NOMO-1 treated with dmso at 0.1 percent for 144 hours (cell line): Measurements from ENCODE around the gene GRWD1.

Experiments used
- DNase-seq: peaks from one replicate; lab custom pipeline; 2025; ENCODE audit not compliant: unreplicated experiment; lab: John Stamatoyannopoulos, UW

GRWD1 gene

DNA sequence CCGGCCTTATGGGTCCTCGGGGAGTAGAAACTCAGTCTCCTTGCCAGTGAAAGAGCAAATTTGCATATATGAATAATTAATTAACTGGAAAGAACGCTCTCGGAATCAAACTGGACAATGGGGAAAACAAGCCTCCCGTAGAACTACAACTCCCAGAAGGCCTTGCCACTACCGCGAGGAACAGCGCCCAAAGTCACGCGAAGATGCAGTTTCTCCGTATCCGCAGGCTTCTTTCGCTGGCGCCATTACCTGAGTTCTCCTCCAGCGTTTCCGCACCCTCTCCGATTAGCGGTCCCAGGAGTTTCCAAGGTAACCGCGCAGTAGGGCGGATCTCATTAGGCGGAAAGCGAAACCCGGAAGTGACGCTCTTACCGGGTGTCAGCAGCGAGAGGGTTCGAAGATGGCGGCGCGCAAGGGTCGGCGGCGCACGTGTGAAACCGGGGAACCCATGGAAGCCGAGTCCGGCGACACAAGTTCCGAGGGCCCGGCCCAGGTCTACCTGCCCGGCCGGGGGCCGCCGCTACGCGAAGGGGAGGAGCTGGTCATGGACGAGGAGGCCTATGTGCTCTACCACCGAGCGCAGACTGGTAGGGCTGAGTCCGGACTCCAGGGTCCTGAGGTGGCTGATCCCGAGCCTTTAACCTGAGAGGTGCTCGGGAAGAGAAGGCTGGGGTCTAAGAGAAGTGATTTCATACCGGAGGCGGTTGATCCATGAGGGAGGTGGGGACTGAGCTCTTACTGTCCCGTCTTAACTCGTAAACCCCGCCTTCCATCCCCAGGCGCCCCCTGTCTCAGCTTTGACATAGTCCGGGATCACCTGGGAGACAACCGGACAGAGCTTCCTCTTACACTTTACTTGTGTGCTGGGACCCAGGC is at the start of gene GRWD1:
TSS of gene GRWD1 (plus strand) at position 378 of the 876 bp plus-strand sequence. CDS start at position 401, 23 bp downstream.
- DNase-seq, result peak; percentile 86

DNA sequence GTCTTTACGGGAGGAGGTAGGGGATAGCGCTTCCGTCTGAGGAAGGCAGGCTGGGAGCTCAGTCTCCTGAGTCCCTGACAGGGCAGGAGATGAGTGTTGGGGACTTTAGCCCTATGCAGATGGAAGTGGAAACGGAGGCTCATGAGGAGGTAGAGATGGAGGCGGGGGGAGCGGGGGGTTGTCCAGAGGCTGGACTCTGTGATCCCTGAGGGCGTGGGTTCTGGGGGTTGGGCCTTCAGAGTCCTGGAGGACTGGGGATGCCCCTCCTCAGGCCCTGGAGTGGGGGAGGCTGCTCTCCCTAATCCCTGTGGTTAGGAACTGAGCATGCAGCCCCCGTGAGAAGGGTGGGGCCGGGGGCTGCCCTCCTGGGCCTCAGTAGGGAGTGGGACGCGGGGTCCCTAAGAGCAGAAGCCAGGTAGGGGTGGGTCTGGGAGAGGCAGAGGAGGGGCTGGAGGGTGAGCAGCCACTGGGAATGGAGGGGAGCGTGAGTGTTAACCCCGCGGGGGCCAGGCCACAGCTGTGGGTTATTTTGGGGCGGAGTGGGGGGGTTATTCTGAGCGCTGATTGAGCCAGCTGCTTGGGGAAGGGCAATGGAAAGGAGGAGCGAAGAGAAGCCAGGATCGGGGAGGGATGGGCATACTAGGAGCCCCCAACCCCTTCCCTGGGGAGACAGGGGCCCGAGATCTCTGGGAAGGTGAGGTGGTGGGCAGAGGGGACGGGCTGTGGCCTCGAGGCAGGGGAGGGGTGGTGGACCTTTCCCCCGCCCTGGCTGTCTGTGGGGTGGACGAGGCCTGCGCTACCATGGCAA is 49.6 kb upstream of the GRWD1 start:
- DNase-seq, result no peak

DNA sequence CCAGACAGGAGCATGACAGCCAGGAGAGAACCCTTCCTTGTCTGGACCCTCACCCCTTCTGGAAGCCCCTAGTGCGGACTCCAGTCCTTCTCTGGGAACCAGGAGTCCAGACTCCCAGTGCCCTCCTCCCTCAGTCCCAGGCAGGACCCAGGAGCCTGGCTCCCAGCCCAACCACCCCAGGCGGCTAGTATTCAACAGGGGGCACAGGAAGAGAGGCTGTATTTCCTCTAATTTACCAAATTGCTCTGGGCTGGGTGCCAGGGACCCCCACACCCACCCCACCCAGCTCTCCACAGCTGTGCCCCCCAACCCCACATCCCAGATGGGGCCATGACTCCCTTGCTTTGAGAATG is 49.0 kb upstream of the GRWD1 start:
- no peak for DNase-seq

DNA sequence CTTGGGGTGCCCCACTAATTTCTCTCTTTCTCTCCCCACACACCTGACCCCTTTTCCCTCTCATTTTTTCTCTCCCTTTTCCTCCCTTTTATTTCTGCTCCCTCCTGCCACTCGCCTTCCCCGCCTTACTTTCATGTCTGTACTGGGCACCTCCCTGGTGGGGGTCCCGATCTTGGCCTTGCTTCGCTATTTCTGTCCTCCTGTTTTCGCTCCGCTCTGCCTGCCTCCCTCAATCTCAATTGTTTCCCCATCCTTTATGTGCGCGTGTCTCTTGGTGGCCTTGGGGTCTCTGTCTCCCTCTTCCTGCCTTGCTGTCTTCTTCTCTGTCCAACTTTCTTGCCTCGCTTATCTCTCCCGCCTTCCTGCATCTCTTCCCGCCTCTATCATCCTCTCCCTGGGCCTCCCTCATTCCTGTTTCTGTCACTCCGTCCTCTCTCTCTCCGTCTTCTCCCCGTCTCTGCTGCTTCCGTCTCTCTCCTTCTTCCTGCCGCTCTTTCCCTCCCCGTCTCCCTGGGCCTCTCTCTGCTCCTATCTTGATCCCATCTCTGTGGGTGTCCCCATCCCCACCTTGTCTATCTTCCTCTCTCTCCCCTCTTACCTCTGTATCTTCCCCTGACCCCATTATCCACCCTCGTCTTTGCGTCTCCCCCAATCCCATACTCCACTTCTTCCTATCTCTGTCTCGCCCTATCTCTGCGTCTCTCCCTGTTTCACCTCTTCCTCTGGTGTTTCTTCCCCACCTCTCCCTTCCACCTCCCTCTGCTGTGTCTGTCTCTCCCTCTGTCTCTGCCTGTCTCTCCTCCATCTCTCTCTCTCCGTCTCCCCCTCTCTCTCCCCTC is 48.3 kb upstream of the GRWD1 start:
- DNase-seq, result no peak

DNA sequence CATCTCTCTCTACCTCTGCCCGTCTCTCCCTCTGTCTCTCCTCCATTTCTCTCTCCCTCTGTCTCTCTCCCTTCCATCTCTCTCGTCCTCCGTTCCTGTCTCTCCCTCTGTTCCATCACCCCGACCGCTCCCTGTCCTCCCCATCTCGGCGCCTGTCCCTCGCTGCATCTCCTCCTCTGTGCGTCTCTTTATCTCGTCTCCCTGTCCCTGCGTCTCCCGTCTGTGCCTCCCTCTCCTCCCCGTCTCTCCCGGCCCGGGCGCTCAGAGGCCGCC is 47.7 kb upstream of the GRWD1 start:
- DNase-seq, result no peak

DNA sequence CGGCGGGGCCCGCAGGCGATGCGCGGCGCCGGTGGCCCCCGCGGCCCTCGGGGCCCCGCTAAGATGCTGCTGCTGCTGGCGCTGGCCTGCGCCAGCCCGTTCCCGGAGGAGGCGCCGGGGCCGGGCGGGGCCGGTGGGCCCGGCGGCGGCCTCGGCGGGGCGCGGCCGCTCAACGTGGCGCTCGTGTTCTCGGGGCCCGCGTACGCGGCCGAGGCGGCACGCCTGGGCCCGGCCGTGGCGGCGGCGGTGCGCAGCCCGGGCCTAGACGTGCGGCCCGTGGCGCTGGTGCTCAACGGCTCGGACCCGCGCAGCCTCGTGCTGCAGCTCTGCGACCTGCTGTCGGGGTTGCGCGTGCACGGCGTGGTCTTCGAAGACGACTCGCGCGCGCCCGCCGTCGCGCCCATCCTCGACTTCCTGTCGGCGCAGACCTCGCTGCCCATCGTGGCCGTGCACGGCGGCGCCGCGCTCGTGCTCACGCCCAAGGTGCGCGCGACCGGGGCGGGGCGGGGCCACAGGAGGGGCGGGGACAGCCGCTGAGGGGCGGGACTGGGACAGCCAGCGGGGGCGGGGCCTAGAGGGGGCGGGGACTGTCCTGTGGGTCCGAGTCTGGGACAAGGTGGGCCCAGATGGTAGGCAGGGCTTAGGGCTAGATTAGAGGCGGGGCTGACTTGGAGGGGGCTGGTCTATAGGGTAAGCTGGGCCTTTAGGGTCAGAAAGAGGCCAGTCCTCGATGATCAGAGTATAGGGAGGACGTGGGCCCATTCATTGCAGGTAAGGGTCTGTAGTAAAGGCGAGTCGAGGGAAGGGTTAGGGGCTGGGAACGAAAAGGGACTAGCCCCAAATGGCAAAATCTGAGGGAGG is 47.2 kb upstream of the GRWD1 start:
- DNase-seq, result peak; percentile 92

DNA sequence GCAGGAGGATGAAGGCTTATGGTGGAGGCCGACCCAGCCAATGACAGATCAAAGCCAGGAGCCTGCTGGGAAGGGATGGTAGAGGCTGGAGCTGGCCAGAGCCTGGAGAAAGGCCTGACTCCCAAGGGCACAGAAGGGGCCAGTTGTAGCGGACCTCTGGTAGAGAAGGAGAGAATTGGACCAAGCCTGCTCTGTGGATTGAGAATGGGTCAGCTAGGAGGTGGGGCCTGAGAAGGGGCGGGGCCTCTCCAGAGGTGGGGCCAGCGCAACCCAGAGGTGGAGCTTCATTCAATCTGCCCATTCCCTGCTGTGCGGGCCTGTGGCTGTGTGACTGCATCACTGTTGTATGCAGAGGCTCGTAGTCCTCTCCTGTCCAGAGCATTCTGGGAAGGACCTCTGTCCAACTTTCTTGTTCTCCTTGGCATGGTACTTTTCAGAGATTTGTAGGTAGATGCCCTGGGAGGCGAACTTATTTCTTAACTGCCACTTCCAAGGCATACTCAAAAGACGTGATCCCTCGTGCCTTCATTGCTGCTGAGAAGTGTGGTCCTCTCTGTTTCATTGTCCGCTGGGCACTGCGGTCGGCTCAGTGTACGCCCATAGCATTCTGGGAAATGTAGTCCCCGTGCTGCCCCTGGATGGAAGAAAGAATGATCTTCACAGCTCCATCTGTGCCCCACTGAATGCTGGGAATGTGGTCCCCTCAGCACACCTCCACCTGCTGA is 45.6 kb upstream of the GRWD1 start:
- DNase-seq, result no peak

DNA sequence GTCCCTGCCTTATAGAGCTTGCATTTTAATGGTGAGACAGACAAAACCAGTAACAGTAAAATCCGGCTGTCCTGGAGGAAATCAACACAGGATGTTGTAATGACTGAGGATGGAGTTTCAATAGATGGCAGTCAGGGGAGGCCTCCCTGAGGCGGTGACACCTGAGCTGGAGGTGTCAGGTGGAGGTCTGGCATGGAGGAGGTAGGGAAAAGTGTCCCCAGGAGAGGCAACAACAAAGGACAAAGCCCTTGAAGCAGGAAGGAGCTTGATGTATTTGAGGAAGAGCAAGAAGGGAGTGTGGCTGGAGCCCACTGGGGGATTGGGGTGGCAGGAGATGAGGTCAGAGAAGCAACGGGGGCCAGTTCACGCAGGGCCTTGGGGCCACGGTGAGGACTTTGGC is 44.5 kb upstream of the GRWD1 start:
- DNase-seq, result no peak

DNA sequence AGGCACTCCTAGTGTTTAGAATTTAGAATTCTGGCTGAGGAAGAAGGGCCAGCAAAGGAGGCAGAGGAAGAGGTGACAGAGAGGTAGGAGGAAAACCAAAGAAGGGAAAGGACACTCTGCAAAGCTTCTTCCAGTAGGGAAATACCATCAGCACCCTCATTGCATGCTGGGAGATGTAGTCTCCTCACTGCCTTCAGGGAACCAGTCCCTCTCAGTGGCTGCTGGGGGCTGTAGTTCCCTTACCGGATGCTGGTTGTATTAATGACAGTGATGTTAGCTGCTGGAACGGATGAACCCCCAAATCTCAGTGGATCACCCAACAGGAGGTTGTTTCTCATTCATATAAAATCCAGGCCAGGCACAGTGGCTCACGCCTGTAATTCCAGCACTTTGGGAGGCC is 42.2 kb upstream of the GRWD1 start:
- DNase-seq, result no peak

DNA sequence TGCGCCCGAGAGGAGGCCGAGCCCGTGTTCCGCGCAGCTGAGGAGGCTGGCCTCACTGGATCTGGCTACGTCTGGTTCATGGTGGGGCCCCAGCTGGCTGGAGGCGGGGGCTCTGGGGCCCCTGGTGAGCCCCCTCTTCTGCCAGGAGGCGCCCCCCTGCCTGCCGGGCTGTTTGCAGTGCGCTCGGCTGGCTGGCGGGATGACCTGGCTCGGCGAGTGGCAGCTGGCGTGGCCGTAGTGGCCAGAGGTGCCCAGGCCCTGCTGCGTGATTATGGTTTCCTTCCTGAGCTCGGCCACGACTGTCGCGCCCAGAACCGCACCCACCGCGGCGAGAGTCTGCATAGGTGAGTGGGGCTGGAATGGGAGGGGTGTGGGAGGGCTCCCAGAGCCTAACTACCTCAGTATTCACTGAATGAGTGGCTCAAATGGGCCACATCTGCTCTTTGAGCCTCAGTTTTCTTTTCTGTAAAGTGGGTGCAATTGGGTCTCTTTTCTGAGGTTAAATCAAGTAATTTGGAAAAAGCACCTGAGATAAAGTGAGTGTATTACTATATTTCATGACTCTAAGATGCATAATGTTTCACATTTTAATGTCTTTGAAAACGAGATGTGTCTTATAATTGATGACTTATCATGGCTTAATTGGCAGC is 40.6 kb upstream of the GRWD1 start:
- no peak for DNase-seq

DNA sequence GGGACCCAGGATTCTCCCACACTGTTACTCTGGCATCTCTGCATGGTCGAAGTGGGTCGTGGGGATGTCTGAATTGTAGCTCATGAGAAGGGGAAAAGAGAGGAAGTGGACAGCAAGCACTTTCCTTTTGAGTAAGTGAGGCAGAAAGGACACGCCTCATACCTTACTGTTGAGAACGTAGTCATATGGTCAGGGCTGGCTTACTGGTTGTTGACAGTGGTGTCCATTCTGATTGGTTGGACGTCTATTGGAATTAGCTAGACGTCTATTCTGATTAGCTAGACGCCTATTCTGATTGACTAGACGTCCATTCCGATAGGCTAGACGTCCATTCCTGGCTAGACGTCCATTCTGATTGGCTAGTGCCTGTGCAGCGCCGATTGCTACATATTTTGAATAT is 39.9 kb upstream of the GRWD1 start:
- no peak for DNase-seq

DNA sequence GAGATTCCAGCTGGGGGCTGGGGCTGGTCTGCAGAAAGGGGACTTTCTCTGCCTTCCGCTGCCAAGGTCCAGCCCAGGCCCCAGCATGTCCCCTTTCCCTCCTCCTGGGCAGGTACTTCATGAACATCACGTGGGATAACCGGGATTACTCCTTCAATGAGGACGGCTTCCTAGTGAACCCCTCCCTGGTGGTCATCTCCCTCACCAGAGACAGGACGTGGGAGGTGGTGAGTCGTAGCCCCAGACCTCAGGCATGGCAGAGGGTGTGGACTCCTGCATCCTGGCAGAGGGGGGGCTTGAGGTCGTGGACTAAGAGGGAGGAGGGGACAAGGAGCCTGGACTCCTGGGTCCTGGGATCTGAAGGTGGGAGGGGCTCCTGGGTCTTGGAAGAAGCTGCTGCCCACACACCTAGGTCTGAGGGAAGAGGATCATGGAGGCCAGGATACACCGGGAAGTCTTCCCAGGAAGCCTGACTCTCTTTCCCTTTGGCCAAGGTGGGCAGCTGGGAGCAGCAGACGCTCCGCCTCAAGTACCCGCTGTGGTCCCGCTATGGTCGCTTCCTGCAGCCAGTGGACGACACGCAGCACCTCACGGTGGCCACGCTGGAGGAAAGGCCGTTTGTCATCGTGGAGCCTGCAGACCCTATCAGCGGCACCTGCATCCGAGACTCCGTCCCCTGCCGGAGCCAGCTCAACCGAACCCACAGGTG is 31.8 kb upstream of the GRWD1 start:
- no peak for DNase-seq

DNA sequence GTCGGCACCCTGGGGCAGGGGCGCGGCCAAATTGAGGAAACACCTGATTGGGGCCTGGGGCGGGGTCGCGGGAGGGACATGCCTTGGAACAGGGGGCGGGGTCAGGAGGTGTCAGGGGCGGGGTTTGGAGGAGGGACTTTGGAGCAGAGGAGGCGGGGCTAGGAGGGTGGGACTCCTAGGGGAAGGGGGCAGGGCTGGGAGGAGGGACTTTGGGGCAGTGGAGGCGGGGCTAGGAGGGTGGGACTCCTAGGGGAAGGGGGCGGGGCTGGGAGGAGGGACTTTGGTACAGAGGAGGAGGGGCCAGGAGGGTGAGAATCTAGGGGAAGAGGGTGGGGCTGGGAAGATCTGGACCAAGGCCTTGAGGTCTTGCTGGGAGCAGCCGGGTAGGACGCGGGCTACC is 30.4 kb upstream of the GRWD1 start:
- peak; percentile 28 for DNase-seq

DNA sequence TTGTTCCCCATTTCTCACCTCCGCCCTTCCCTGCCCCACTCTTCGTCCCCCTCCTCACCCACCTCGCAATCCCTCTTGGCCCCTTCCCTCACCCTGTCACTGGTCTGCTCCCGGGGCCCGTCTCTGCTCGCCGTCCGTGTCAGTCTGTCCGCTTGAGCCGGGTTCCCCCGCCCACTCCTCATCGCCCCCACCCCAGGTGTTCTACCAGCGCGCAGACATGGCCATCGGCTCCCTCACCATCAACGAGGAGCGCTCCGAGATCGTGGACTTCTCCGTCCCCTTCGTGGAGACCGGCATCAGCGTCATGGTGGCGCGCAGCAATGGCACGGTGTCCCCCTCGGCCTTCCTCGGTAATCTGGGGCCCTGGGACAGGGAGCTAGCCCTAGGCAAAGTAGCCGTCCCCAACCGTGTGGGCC is 30.0 kb upstream of the GRWD1 start:
- DNase-seq, result no peak

DNA sequence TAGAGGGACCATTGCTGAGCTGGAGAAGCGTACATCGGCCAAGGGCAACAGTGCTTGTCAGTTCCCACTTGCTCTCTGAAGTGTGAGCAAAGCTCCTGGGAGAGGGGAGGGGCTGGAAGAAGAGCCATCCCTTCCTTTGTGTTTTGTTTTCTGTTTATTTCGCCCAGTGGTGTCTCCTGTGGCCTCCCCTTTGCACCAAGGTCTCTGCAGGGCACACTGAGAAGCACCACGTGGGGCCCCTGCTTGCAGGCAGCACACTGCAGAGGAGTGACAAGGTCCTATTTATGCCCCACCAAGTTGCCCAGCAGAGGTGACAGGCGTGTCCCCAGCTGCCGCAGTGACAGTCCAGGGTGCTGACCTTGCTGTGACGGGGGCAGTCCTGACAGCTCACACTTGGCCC is 28.4 kb upstream of the GRWD1 start:
- DNase-seq, result no peak

DNA sequence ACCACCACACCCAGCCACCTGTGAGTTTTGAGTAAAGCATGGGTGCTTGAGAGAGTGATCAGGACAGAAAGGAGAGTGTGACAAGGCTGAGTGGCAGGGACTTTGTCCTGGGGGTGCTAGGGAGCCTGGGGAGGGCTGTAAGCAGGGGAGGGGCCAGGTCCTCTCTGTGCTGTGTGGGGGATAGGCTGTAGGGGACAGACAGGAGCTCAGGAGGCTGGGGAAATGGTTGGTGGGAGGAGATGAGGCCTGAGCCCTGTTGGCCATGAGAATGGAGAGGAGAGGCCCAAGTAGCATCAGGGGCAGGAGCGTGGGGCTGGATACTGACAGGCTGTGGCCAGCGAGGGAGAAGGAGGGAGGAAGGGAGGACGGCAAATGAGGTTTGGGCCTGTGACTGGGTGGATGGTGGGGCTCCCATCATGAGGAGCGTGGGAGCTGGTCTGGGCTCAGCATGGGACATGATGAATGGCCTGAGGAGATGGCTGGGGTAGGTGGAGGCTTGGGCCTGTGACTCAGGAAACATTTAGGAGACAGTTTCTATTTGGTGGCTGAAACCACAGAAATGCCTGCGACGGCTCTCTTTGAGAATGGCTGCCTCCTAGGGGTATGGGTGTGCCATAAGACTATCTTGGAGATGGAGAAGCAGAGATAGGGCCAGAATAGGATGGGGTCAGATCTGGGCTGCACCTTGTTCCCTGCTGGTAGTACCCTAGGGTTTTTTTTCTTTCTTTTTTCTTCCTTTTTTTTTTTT is 27.3 kb upstream of the GRWD1 start:
- DNase-seq, result no peak

DNA sequence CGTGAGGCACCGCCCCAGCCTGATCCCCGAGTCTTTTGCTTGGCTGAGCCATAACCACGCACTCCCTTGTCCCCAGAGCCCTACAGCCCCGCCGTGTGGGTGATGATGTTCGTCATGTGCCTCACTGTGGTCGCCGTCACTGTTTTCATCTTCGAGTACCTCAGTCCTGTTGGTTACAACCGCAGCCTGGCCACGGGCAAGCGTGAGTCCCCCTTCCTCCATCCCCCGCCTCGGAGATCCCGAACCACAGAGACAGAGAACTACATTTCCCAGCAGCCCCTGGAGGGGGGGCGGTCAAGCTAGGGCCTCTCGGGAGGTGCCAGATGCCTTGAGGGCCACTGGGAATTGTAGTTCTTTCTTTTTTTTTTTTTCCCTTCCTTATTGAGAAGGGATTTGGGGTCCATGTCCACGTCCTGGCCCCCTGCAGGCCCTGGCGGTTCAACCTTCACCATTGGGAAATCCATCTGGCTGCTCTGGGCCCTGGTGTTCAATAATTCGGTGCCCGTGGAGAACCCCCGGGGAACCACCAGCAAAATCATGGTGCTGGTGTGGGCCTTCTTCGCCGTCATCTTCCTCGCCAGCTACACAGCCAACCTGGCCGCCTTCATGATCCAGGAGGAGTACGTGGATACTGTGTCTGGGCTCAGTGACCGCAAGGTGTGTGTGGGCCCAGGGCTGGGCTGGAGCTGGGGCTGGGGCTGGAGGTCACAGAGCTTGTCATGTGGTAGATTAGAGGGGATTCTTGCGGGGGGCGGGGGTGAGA is 26.4 kb upstream of the GRWD1 start:
- DNase-seq, result no peak

DNA sequence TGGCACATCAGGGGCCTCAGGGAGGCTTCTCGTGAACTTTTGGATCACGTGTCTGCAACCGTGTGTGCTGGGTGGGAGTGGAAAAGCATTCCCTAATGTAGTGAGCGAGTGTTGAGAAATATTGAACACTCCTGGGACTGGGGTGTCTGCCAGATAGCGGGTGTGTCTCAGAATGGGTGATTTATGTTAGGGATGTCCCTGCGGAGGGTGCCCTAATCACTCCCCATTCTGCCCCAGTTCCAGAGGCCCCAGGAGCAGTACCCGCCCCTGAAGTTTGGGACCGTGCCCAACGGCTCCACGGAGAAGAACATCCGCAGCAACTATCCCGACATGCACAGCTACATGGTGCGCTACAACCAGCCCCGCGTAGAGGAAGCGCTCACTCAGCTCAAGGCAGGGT is 24.2 kb upstream of the GRWD1 start:
- DNase-seq, result no peak
